ENCODE measurements around the gene ATP9B. TPM values are rescaled to one million over a fixed set of nuclear protein-coding genes. Genes with fewer than 3 reads are reported as not detected.
A peak's percentile ranks its signal among the peaks of the same experiment; 100 is the strongest.
"Not testable (repeated sequence)": the region's sequence is repeated elsewhere in the genome, so short reads cannot be mapped to it uniquely, and the experiment has no call there.

The ATP9B gene
- total and polyA plus RNA-seq, 10 of the 15 experiments (the other 5 are each of a cell fraction or from before 2014, with no cell fraction given): 0.74 to 20.7 (median 12.9) TPM

DNA sequence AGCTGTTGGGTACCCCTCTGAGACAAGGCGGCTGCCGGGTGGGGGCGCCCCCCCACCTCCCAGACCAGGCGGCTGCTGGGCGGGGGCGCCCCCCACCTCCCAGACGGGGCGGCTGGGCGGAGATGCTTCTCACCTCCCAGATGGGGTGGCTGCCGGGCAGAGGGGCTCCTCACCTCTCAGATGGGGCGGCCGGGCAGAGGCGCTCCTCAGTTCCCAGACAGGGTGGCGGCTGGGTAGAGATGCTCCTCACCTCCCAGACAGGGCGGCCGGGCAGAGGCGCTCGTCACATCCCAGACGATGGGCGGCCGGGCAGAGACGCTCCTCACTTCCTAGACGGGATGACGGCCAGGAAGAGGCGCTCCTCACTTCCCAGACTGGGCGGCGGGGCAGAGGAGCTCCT is 3.5 kb downstream of the ATP9B start:
- 91% methylated on average over 23 of the region's 27 CpGs for WGBS (ENCODE audit: insufficient coverage, insufficient replicate concordance, low lambda C conversion rate, missing lambda C conversion rate)
- H3K27me3 ChIP-seq (replicated peaks in 1 of 2; ENCODE audit: control insufficient read depth in 2 of 2, insufficient read depth in 2 of 2, low read length in 1 of 2); DNase-seq (ENCODE audit: low read depth, low spot score); H3K9me3 ChIP-seq (replicated peaks; ENCODE audit: control insufficient read depth, insufficient read depth, low read length); H3K36me3 ChIP-seq (ENCODE audit: control insufficient read depth in 2 of 2, insufficient read depth in 2 of 2, low read length in 1 of 2); CTCF ChIA-PET; H2AFZ ChIP-seq (ENCODE audit: control insufficient read depth, low read depth, low read length); POLR2A ChIA-PET; H3K4me1 ChIP-seq (ENCODE audit: control insufficient read depth, insufficient read depth, low read length); H4K20me1 ChIP-seq (ENCODE audit: control insufficient read depth, insufficient read depth); RAD21 ChIA-PET (ENCODE audit: unreplicated experiment); ATAC-seq; H3K9ac ChIP-seq (ENCODE audit: control insufficient read depth, insufficient read depth, low read length); H3K4me3 ChIP-seq; H3K27ac ChIP-seq (ENCODE audit: control insufficient read depth, insufficient read depth); BruUV-seq (replicated peaks); intact Hi-C loops (cut with micrococcal nuclease; ENCODE audit: unreplicated experiment); in situ Hi-C loops (cut with MboI); SMC1A ChIA-PET (ENCODE audit: uncharacterized antibody, unreplicated experiment); H3K4me2 ChIP-seq (ENCODE audit: control insufficient read depth, insufficient read depth); FAIRE-seq: not testable (repeated sequence)
- TF ChIP-seq, protein P1, sequence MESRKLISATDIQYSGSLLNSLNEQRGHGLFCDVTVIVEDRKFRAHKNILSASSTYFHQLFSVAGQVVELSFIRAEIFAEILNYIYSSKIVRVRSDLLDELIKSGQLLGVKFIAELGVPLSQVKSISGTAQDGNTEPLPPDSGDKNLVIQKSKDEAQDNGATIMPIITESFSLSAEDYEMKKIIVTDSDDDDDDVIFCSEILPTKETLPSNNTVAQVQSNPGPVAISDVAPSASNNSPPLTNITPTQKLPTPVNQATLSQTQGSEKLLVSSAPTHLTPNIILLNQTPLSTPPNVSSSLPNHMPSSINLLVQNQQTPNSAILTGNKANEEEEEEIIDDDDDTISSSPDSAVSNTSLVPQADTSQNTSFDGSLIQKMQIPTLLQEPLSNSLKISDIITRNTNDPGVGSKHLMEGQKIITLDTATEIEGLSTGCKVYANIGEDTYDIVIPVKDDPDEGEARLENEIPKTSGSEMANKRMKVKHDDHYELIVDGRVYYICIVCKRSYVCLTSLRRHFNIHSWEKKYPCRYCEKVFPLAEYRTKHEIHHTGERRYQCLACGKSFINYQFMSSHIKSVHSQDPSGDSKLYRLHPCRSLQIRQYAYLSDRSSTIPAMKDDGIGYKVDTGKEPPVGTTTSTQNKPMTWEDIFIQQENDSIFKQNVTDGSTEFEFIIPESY (IDR thresholded peaks at IDR 0.05): peak; percentile 92
- peaks cover 37% of the 10 kb centered on the region for H3K79me2 ChIP-seq (ENCODE audit: control insufficient read depth, insufficient read depth, low read length)

DNA sequence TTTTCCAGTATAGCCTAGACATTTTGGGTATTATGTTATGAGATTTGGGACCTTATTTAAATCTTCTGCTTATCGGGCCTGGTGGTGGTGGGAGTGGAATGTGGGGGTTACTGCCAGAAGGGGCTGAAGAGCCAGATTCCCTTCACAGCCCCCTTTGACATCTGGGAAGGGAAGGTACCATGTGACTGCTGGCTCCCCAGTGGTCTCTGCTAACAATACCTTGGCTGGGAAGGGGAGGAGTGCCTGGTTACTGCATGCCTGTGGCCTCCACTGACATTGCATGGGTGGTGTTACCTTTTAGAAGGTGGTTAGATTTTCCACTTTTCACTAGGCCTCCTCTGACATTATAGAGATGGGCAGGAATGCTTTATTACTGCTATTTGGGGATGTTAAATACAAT is 8.0 kb downstream of the ATP9B start:
- DNase-seq (ENCODE audit: low read depth, low spot score) (no peak), FAIRE-seq (no peak), ATAC-seq (no peak)
- Histone ChIP-seq H3K4me2 (ENCODE audit: control insufficient read depth, insufficient read depth) (no peak overlapping the region), H3K9me3 (replicated peaks; ENCODE audit: control insufficient read depth, insufficient read depth, low read length) (no peaks in the 10 kb centered on the region; the same call in 1 of the 3 replicates), H3K4me3 (no peak overlapping the region), H3K36me3 (ENCODE audit: control insufficient read depth in 2 of 2, insufficient read depth in 2 of 2, low read length in 1 of 2) (0 out of 4 replicates have a peak, but pooled peaks cover 0 to 4% of the 10 kb centered on the region in 2 experiments), H4K20me1 (ENCODE audit: control insufficient read depth, insufficient read depth) (no peaks in the 10 kb centered on the region), H3K27me3 (replicated peaks in 1 of 2; ENCODE audit: control insufficient read depth in 2 of 2, insufficient read depth in 2 of 2, low read length in 1 of 2) (no peaks in the 10 kb centered on the region), H3K79me2 (ENCODE audit: control insufficient read depth, insufficient read depth, low read length) (peaks cover 15% of the 10 kb centered on the region), H3K9ac (ENCODE audit: control insufficient read depth, insufficient read depth, low read length) (no peak overlapping the region), H3K27ac (ENCODE audit: control insufficient read depth, insufficient read depth) (no peak overlapping the region), H3K4me1 (ENCODE audit: control insufficient read depth, insufficient read depth, low read length) (no peaks in the 10 kb centered on the region; the same call in 1 of the 2 replicates), H2AFZ (ENCODE audit: control insufficient read depth, low read depth, low read length) (no peak overlapping the region)
- WGBS (ENCODE audit: insufficient coverage, insufficient replicate concordance, low lambda C conversion rate, missing lambda C conversion rate): 92% methylated on average over 1 of the region's 1 CpG
- ChIA-PET POLR2A (no interaction called here), CTCF (no interaction called here), RAD21 (ENCODE audit: unreplicated experiment) (no interaction called here), SMC1A (ENCODE audit: uncharacterized antibody, unreplicated experiment) (no interaction called here)
- in situ Hi-C loops (cut with MboI): no loop called here
- BruUV-seq (replicated peaks): no TSS peak
- intact Hi-C loops (cut with micrococcal nuclease; ENCODE audit: unreplicated experiment): no loop called here
- TF ChIP-seq RBBP5 (conservative IDR thresholded peaks at IDR 0.05): no peak

DNA sequence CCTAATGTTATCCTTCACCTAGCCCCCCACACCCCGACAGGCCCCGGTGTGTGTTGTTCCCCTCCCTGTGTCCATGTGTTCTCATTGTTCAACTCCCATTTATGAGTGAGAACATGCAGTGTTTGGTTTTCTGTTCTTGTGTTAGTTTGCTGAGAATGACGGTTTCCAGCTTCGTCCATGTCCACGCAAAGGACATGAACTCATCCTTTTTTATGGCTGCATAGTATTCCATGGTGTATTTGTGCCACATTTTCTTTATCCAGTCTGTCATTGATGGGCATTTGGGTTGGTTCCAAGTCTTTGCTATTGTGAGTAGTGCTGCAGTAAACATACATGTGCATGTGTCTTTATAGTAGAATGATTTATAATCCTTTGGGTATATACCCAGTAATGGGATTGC is 9.6 kb downstream of the ATP9B start:
- BruUV-seq (replicated peaks); intact Hi-C loops (cut with micrococcal nuclease; ENCODE audit: unreplicated experiment); H3K4me2 ChIP-seq (ENCODE audit: control insufficient read depth, insufficient read depth); in situ Hi-C loops (cut with MboI); H3K27me3 ChIP-seq (replicated peaks in 1 of 2; ENCODE audit: control insufficient read depth in 2 of 2, insufficient read depth in 2 of 2, low read length in 1 of 2); H3K27ac ChIP-seq (ENCODE audit: control insufficient read depth, insufficient read depth); DNase-seq (ENCODE audit: low read depth, low spot score); H3K9ac ChIP-seq (ENCODE audit: control insufficient read depth, insufficient read depth, low read length); H3K9me3 ChIP-seq (replicated peaks; ENCODE audit: control insufficient read depth, insufficient read depth, low read length); H3K4me3 ChIP-seq; POLR2A ChIA-PET; FAIRE-seq; H3K4me1 ChIP-seq (ENCODE audit: control insufficient read depth, insufficient read depth, low read length); CTCF ChIA-PET; H4K20me1 ChIP-seq (ENCODE audit: control insufficient read depth, insufficient read depth); H3K36me3 ChIP-seq (ENCODE audit: control insufficient read depth in 2 of 2, insufficient read depth in 2 of 2, low read length in 1 of 2); RAD21 ChIA-PET (ENCODE audit: unreplicated experiment); ATAC-seq; H2AFZ ChIP-seq (ENCODE audit: control insufficient read depth, low read depth, low read length): not testable (repeated sequence)
- WGBS (ENCODE audit: insufficient coverage, insufficient replicate concordance, low lambda C conversion rate, missing lambda C conversion rate): 97% methylated on average over 5 of the region's 5 CpGs
- peaks cover 15% of the 10 kb centered on the region for H3K79me2 ChIP-seq (ENCODE audit: control insufficient read depth, insufficient read depth, low read length)
- SMC1A ChIA-PET (ENCODE audit: uncharacterized antibody, unreplicated experiment): interaction anchor here (0.6 kb wide), 1 partner anchor 689 kb away, joined by 3 read pairs; no protein-coding TSS in a partner anchor
